ENCODE measurements around the gene KLHL29.

KLHL29 gene

DNA sequence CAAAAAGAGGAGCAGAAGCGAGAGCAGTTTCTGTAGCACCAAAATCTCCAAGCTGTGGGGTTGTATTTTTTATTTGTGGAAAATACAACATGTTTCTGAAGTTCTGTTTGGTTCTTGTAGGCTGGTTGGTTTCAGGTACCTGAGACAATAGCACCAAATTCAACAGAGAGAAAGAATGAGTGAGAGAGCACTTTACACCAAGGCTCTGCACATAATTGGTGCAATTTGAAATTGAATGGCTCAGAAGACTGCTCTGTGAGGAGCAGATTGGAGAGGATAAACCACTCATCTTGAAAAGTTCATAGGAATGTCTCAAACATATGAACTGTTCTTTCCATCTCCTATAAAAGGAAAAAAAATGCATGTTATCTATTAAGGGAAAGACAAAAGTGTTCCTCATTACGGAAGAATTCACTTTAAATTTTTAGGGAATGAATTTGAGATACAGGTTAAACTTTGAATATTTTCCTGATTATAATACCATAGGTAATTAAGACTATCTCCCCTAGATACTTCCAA is 366.8 kb downstream of the KLHL29 start:
- DNase-seq, result no peak

DNA sequence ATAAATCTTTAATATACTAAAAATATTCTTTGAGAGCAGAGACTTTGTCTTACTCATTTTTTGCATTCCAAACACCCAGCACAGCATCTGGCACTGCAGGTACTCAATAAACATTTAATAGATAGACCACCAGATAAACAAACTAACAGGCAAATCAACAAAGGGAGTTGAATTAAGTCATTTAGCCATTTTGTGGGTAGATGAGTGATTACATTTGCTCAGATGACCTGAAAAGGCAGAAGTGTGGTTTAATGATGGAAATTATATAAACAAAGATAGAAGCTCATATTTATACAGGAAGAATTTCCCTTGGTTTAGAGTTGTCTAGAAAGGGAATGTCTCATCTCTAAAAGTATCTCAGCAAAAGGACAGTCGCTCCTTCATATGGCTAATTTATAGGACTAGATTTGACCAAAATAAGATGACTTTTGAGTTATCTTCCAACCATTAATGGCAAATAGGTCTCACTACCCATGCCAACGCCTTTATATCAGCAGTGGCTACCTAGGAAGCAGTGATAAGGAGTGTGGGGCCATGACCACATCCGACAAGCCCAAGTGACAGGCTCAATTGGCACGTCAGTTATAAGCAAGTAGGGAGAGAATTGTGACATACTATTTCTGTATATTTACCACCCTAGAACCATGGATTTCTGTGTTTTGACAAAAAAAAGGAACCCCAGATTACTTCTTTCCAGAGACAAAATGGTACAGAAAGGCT is 368.5 kb downstream of the KLHL29 start:
- DNase-seq, result no peak

DNA sequence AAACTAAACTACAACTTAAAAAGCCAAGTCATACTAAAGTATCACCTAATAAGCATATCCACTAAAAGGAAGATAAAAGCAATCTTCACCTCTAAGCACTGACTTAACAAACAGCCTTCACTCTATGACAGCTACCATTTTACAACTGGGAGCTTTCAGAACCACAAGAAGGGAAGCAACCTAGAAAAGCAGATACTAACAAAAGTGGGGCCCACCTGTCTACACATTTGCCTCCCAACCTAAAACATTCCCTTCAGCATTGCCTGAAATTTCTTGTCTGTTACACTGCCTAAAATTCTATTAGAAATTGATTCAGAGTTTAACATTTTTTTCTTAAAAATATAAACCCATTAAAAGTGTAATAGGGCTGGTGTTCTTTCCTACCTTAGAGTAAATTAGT is 370.0 kb downstream of the KLHL29 start:
- DNase-seq, result no peak

DNA sequence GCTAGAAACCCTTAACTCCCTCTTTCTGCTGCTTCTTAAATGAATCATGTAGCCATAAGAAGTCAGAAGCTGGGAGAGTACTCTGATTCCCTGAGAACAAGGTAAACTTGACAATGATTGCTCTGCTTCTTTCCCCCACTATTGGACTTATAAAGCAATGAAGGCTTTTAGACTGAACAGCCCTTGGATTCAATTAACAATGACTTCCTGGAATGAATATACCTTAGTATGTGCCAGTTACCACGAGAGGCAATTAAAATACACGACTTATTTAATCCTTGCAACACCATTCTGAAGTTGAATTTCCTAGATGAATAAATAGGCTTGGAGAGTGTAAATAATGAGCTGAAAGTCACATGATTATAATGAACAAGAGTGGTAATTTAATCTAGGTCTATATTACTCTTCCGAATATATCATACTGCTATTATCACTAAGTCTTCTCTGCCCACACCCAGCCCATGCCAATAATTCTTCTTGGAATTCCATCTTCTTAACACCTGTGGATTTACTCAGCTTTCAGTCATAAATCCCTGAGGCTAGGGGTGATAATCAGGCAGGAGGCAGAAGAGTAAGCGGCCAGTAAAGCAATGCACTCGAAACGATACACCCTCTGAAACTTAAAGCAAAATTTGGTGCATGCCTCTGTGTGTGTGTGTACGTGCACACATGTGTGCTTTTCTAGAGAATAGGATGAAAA is 371.8 kb downstream of the KLHL29 start:
- no peak for DNase-seq

DNA sequence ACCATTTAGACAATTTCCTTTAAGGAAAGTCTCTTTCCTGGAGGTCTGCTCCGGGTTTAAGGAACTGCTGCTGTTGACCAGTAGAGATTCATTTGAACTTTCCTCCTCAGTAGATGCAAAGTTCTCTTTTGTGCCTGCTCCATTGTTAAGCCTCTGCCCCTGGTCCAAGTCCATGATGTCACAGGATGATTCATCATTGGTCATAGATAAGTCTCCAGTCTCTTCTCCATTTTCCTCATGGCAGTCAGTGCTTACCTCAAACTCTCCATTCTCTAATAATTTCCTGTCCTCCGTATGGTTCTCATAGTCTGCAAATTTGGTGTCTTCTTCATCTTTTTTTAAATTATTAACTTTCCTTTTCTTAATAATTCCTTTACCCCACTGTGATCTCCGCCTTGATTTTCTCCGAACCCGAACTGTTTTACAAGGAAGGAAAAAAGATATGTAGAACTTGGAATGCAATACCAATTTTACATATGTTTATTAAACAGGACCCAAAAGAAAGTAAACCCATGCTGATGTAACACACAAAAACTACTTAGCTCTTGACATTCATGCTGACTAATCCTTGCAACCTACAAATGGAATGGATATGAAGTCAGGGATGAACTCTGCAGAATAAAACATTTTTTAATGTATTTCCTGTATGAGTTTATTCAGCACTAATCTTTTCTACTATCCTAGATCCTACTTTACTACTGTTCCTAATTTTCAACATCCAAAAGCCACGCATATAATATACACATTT is 372.9 kb downstream of the KLHL29 start:
- no peak for DNase-seq
